HL-60 (cell line): ENCODE results near the gene SHISAL2B.

ENCODE experiments used
- CTCF ChIP-seq: IDR thresholded peaks from one replicate; pipeline ENCODE4 v1.5.1; 2011; ENCODE audit warnings: low read length, control low read depth, inconsistent platforms; ENCODE audit not compliant: insufficient read depth
- GABPA ChIP-seq: IDR thresholded peaks from 2 replicates; pipeline ENCODE4 v1.6.1; 2012; ENCODE audit warnings: low read depth
- POLR2AphosphoS5 ChIP-seq: IDR thresholded peaks from 2 replicates; pipeline ENCODE4 v1.6.1; 2012; ENCODE audit warnings: low read depth
- SPI1 ChIP-seq: IDR thresholded peaks from 2 replicates; pipeline ENCODE4 v1.6.1; 2012; ENCODE audit warnings: low read depth, mild to moderate bottlenecking, borderline replicate concordance
- TF ChIP-seq, protein P1 (sequence below): IDR thresholded peaks from 2 replicates; pipeline ENCODE4 v1.6.1; 2012; ENCODE audit warnings: low read depth; ENCODE audit not compliant: insufficient replicate concordance

GRCh38 chr5:64688965-64689364 lies 1.3 kb upstream of the SHISAL2B start:
- TF ChIP-seq CTCF: no peak
- TF ChIP-seq, protein P1, sequence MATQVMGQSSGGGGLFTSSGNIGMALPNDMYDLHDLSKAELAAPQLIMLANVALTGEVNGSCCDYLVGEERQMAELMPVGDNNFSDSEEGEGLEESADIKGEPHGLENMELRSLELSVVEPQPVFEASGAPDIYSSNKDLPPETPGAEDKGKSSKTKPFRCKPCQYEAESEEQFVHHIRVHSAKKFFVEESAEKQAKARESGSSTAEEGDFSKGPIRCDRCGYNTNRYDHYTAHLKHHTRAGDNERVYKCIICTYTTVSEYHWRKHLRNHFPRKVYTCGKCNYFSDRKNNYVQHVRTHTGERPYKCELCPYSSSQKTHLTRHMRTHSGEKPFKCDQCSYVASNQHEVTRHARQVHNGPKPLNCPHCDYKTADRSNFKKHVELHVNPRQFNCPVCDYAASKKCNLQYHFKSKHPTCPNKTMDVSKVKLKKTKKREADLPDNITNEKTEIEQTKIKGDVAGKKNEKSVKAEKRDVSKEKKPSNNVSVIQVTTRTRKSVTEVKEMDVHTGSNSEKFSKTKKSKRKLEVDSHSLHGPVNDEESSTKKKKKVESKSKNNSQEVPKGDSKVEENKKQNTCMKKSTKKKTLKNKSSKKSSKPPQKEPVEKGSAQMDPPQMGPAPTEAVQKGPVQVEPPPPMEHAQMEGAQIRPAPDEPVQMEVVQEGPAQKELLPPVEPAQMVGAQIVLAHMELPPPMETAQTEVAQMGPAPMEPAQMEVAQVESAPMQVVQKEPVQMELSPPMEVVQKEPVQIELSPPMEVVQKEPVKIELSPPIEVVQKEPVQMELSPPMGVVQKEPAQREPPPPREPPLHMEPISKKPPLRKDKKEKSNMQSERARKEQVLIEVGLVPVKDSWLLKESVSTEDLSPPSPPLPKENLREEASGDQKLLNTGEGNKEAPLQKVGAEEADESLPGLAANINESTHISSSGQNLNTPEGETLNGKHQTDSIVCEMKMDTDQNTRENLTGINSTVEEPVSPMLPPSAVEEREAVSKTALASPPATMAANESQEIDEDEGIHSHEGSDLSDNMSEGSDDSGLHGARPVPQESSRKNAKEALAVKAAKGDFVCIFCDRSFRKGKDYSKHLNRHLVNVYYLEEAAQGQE: no peak
- no peak for TF ChIP-seq POLR2AphosphoS5
- TF ChIP-seq GABPA: no peak
- TF ChIP-seq SPI1: no peak
